WTC11 (cell line): ENCODE data around the gene KCTD3. TPM values are rescaled to one million over a fixed set of nuclear protein-coding genes. Genes with fewer than 3 reads are reported as not detected.

ENCODE experiments used
- ATAC-seq: fragments of 200-7000 bp; cut with Tn5 transposase; 2 replicates; pipeline ENCODE4 v1.10.0; 2021; ENCODE audit warnings: mild to moderate bottlenecking, moderate library complexity
- CTCF ChIA-PET: fragments of 300-600 bp; sonication (Branson Sonifier 250); formaldehyde crosslinking; loops from one replicate; lab custom pipeline; 2021; ENCODE audit warnings: antibody characterized with exemption; lab: Charles Lee
- POLR2A ChIA-PET: fragments of 350-600 bp; sonication (Branson Sonifier 250); formaldehyde crosslinking; loops from one replicate; lab custom pipeline; 2021; ENCODE audit warnings: antibody characterized with exemption; lab: Charles Lee
- DNase-seq: peaks from one replicate; pipeline ENCODE4 v3.0.0; 2021; ENCODE audit warnings: low spot score
- H3K27ac Mint-ChIP-seq: 2 replicates; pipeline ENCODE4 v1.8.0; 2021; ENCODE audit warnings: mixed read lengths
- H3K27me3 Mint-ChIP-seq: 2 replicates; pipeline ENCODE4 v1.8.0; 2021; ENCODE audit warnings: low read depth, mild to moderate bottlenecking, moderate library complexity, mixed read lengths
- H3K36me3 Mint-ChIP-seq: 2 replicates; pipeline ENCODE4 v1.8.0; 2021; ENCODE audit warnings: mixed read lengths
- H3K4me1 Mint-ChIP-seq: 2 replicates; pipeline ENCODE4 v1.8.0; 2022; ENCODE audit warnings: mixed read lengths
- H3K4me3 Mint-ChIP-seq: 2 replicates; pipeline ENCODE4 v1.8.0; 2021; ENCODE audit warnings: mild to moderate bottlenecking, moderate library complexity, mixed read lengths
- H3K9me3 Mint-ChIP-seq: 2 replicates; pipeline ENCODE4 v1.8.0; 2021; ENCODE audit warnings: mixed read lengths
- CREB1 ChIP-seq: sonication (generic); formaldehyde crosslinking; IDR thresholded peaks from 2 replicates; pipeline ENCODE4 v1.8.0; 2023; ENCODE audit warnings: mild to moderate bottlenecking, missing genetic modification reagents
- EMX1 ChIP-seq: fragments of 250-450 bp; sonication (Bioruptor Pico); IDR thresholded peaks from 2 replicates; pipeline ENCODE4 v1.8.0; 2021; ENCODE audit warnings: mild to moderate bottlenecking
- FOXK1 ChIP-seq: sonication (generic); formaldehyde crosslinking; IDR thresholded peaks from 2 replicates; pipeline ENCODE4 v1.8.0; 2022; ENCODE audit warnings: mild to moderate bottlenecking, moderate library complexity, missing genetic modification reagents
- FOXP1 ChIP-seq: sonication (generic); formaldehyde crosslinking; IDR thresholded peaks from 2 replicates; pipeline ENCODE4 v1.8.0; 2022; ENCODE audit warnings: missing genetic modification reagents, mild to moderate bottlenecking, moderate library complexity, borderline replicate concordance
- GABPB1 ChIP-seq: sonication (generic); formaldehyde crosslinking; IDR thresholded peaks from 2 replicates; pipeline ENCODE4 v1.8.1; 2023; ENCODE audit warnings: mild to moderate bottlenecking, missing genetic modification reagents
- HMGA2 ChIP-seq: fragments of 250-450 bp; sonication (Bioruptor Pico); IDR thresholded peaks from 2 replicates; pipeline ENCODE4 v1.4.0; 2021; ENCODE audit warnings: mild to moderate bottlenecking, moderate library complexity
- IRF2 ChIP-seq: sonication (generic); formaldehyde crosslinking; IDR thresholded peaks from 2 replicates; pipeline ENCODE4 v1.8.0; 2022; ENCODE audit warnings: low read depth, missing genetic modification reagents, borderline replicate concordance
- NFE2L1 ChIP-seq: sonication (generic); formaldehyde crosslinking; IDR thresholded peaks from 2 replicates; pipeline ENCODE4 v1.8.1; 2023; ENCODE audit warnings: missing genetic modification reagents
- NR2C2 ChIP-seq: sonication (generic); formaldehyde crosslinking; IDR thresholded peaks from 2 replicates; pipeline ENCODE4 v1.8.0; 2022; ENCODE audit warnings: mild to moderate bottlenecking, missing genetic modification reagents
- PRRX2 ChIP-seq: fragments of 250-450 bp; sonication (Bioruptor Pico); IDR thresholded peaks from 2 replicates; pipeline ENCODE4 v1.8.0; 2021; ENCODE audit warnings: mild to moderate bottlenecking
- RORB ChIP-seq: fragments of 250-450 bp; sonication (Bioruptor Pico); IDR thresholded peaks from 2 replicates; pipeline ENCODE4 v1.9.0; 2021; ENCODE audit warnings: mild to moderate bottlenecking
- TP53 ChIP-seq: sonication (generic); formaldehyde crosslinking; IDR thresholded peaks from 2 replicates; pipeline ENCODE4 v1.8.1; 2023; ENCODE audit warnings: mild to moderate bottlenecking, missing genetic modification reagents
- ZBTB21 ChIP-seq: sonication (generic); formaldehyde crosslinking; IDR thresholded peaks from 2 replicates; pipeline ENCODE4 v1.8.1; 2023; ENCODE audit warnings: mild to moderate bottlenecking, missing genetic modification reagents, borderline replicate concordance
- ZNF263 ChIP-seq: sonication (generic); formaldehyde crosslinking; IDR thresholded peaks from 2 replicates; pipeline ENCODE4 v1.8.1; 2022; ENCODE audit warnings: low read depth, mild to moderate bottlenecking, moderate library complexity, missing genetic modification reagents
- ZNF317 ChIP-seq: sonication (generic); formaldehyde crosslinking; IDR thresholded peaks from 2 replicates; pipeline ENCODE4 v1.8.1; 2023; ENCODE audit warnings: low read depth, mild to moderate bottlenecking, moderate library complexity, missing genetic modification reagents, borderline replicate concordance
- ZNF396 ChIP-seq: fragments of 250-450 bp; sonication (Bioruptor Pico); IDR thresholded peaks from 2 replicates; pipeline ENCODE4 v1.8.0; 2021; ENCODE audit warnings: mild to moderate bottlenecking, moderate library complexity, borderline replicate concordance
- ZNF423 ChIP-seq: fragments of 250-450 bp; sonication (Bioruptor Pico); IDR thresholded peaks from 2 replicates; pipeline ENCODE4 v2.1.2; 2022; ENCODE audit warnings: mild to moderate bottlenecking, moderate library complexity
- ZNF671 ChIP-seq: fragments of 250-450 bp; sonication (Bioruptor Pico); IDR thresholded peaks from 2 replicates; pipeline ENCODE4 v1.8.0; 2021; ENCODE audit warnings: mild to moderate bottlenecking
- total RNA-seq: library from RNA; stranded (reverse); gene quantifications from 3 replicates; pipeline ENCODE4 v1.2.3, GENCODE V29; 2021
- TF ChIP-seq, protein P1 (sequence below): sonication (generic); formaldehyde crosslinking; IDR thresholded peaks from 2 replicates; pipeline ENCODE4 v1.8.0; 2023; ENCODE audit warnings: missing genetic modification reagents
- TF ChIP-seq, protein P2 (sequence below): sonication (generic); formaldehyde crosslinking; IDR thresholded peaks from 2 replicates; pipeline ENCODE4 v1.8.1; 2023; ENCODE audit warnings: mild to moderate bottlenecking, missing genetic modification reagents
- TF ChIP-seq, protein P3 (sequence below): sonication (generic); formaldehyde crosslinking; IDR thresholded peaks from 2 replicates; pipeline ENCODE4 v1.8.0; 2023; ENCODE audit warnings: mild to moderate bottlenecking, missing genetic modification reagents
- TF ChIP-seq, protein P4 (sequence below): fragments of 250-450 bp; sonication (Bioruptor Pico); IDR thresholded peaks from 2 replicates; pipeline ENCODE4 v1.9.0; 2021; ENCODE audit warnings: mild to moderate bottlenecking
- TF ChIP-seq, protein P5 (sequence below): fragments of 200-600 bp; IDR thresholded peaks from 2 replicates; pipeline ENCODE4 v1.8.0; 2022; ENCODE audit warnings: antibody characterized with exemption
- TF ChIP-seq, protein P6 (sequence below): sonication (generic); formaldehyde crosslinking; IDR thresholded peaks from 2 replicates; pipeline ENCODE4 v1.8.0; 2022; ENCODE audit warnings: mild to moderate bottlenecking, missing genetic modification reagents
- TF ChIP-seq, protein P7 (sequence below): sonication (generic); formaldehyde crosslinking; IDR thresholded peaks from 2 replicates; pipeline ENCODE4 v1.8.1; 2023; ENCODE audit warnings: mild to moderate bottlenecking, missing genetic modification reagents, moderate library complexity

Gene KCTD3
- total RNA-seq, 1 experiment from 2014 or later: 55.6 TPM

DNA sequence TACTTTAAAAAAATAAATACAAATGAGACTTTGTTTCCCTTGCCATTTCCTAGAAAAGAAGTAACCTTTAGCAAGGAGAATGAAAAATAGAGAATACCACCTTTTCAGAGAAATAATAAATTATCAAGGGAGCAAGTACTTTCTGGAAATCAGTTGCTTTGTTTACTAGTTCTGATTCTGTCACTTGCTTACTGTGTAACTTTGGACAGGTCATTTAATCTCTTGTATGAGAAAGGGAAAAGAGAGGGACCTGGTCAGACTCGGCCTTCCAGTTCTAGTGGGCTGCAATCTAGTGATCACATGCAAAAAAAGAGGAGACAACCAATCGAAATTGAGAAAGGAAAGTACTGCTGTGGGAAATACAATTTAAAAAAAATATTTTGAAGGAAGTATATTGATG, 34.2 kb downstream of the KCTD3 start:
- Mint-ChIP-seq H3K27ac (0 out of 2 replicates have a peak overlapping the region, but pooled peaks have one; percentile 15), H3K27me3 (no peaks in the 10 kb centered on the region), H3K4me1 (peaks cover 36% of the 10 kb centered on the region), H3K9me3 (no peaks in the 10 kb centered on the region), H3K4me3 (no peak overlapping the region), H3K36me3 (peaks cover 39% of the 10 kb centered on the region)
- no peak for ATAC-seq
- ChIA-PET CTCF (no interaction called here), POLR2A (no interaction called here)
- TF ChIP-seq PRRX2 (CRISPR knock-in tag) (no peak), EMX1 (no peak), ZNF263 (no peak), ZNF317 (CRISPR knock-in tag) (no peak)
- TF ChIP-seq, protein P1, sequence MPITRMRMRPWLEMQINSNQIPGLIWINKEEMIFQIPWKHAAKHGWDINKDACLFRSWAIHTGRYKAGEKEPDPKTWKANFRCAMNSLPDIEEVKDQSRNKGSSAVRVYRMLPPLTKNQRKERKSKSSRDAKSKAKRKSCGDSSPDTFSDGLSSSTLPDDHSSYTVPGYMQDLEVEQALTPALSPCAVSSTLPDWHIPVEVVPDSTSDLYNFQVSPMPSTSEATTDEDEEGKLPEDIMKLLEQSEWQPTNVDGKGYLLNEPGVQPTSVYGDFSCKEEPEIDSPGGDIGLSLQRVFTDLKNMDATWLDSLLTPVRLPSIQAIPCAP: no peak
- TF ChIP-seq, protein P2, sequence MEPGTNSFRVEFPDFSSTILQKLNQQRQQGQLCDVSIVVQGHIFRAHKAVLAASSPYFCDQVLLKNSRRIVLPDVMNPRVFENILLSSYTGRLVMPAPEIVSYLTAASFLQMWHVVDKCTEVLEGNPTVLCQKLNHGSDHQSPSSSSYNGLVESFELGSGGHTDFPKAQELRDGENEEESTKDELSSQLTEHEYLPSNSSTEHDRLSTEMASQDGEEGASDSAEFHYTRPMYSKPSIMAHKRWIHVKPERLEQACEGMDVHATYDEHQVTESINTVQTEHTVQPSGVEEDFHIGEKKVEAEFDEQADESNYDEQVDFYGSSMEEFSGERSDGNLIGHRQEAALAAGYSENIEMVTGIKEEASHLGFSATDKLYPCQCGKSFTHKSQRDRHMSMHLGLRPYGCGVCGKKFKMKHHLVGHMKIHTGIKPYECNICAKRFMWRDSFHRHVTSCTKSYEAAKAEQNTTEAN (CRISPR knock-in tag): no peak
- TF ChIP-seq, protein P3, sequence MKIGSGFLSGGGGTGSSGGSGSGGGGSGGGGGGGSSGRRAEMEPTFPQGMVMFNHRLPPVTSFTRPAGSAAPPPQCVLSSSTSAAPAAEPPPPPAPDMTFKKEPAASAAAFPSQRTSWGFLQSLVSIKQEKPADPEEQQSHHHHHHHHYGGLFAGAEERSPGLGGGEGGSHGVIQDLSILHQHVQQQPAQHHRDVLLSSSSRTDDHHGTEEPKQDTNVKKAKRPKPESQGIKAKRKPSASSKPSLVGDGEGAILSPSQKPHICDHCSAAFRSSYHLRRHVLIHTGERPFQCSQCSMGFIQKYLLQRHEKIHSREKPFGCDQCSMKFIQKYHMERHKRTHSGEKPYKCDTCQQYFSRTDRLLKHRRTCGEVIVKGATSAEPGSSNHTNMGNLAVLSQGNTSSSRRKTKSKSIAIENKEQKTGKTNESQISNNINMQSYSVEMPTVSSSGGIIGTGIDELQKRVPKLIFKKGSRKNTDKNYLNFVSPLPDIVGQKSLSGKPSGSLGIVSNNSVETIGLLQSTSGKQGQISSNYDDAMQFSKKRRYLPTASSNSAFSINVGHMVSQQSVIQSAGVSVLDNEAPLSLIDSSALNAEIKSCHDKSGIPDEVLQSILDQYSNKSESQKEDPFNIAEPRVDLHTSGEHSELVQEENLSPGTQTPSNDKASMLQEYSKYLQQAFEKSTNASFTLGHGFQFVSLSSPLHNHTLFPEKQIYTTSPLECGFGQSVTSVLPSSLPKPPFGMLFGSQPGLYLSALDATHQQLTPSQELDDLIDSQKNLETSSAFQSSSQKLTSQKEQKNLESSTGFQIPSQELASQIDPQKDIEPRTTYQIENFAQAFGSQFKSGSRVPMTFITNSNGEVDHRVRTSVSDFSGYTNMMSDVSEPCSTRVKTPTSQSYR (CRISPR knock-in tag): no peak
- DNase-seq: no peak

DNA sequence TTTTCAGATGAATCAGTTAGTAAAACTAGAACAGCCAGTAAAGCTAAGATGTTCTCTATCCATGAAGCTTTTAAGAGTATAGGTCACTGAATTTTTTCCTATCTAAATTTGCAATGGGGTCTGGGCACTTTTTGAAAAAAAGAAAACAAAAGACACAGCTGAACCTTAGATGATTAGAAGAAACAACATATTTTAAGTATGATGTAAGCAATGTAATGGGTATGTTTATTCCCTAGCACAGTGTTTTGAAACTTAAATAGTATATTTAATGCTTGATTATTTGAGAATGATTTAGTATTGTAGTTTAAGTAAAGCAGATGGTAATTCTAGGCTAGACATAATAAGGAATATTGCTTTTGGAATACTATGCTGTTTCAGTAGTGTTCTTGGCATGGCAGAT, 36.2 kb downstream of the KCTD3 start:
- Mint-ChIP-seq H3K27ac (no peak overlapping the region), H3K9me3 (no peaks in the 10 kb centered on the region), H3K4me3 (no peak overlapping the region), H3K27me3 (no peaks in the 10 kb centered on the region), H3K36me3 (peaks cover 29% of the 10 kb centered on the region), H3K4me1 (peaks cover 31% of the 10 kb centered on the region)
- DNase-seq: no peak
- no peak for ATAC-seq
- ChIA-PET POLR2A (no interaction called here), CTCF (no interaction called here)
- TF ChIP-seq GABPB1 (no peak), FOXP1 (CRISPR knock-in tag) (no peak), ZNF671 (CRISPR knock-in tag) (no peak), FOXK1 (CRISPR knock-in tag) (no peak), RORB (CRISPR knock-in tag) (no peak), NR2C2 (CRISPR knock-in tag) (no peak), CREB1 (CRISPR knock-in tag) (no peak), ZNF423 (CRISPR knock-in tag) (no peak), ZBTB21 (CRISPR knock-in tag) (no peak), ZNF396 (CRISPR knock-in tag) (no peak), IRF2 (no peak), HMGA2 (CRISPR knock-in tag) (no peak), TP53 (CRISPR knock-in tag) (no peak), NFE2L1 (no peak)
- TF ChIP-seq, protein P4, sequence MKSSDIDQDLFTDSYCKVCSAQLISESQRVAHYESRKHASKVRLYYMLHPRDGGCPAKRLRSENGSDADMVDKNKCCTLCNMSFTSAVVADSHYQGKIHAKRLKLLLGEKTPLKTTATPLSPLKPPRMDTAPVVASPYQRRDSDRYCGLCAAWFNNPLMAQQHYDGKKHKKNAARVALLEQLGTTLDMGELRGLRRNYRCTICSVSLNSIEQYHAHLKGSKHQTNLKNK (CRISPR knock-in tag): no peak
- TF ChIP-seq, protein P5, sequence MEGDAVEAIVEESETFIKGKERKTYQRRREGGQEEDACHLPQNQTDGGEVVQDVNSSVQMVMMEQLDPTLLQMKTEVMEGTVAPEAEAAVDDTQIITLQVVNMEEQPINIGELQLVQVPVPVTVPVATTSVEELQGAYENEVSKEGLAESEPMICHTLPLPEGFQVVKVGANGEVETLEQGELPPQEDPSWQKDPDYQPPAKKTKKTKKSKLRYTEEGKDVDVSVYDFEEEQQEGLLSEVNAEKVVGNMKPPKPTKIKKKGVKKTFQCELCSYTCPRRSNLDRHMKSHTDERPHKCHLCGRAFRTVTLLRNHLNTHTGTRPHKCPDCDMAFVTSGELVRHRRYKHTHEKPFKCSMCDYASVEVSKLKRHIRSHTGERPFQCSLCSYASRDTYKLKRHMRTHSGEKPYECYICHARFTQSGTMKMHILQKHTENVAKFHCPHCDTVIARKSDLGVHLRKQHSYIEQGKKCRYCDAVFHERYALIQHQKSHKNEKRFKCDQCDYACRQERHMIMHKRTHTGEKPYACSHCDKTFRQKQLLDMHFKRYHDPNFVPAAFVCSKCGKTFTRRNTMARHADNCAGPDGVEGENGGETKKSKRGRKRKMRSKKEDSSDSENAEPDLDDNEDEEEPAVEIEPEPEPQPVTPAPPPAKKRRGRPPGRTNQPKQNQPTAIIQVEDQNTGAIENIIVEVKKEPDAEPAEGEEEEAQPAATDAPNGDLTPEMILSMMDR: no peak
- TF ChIP-seq, protein P6, sequence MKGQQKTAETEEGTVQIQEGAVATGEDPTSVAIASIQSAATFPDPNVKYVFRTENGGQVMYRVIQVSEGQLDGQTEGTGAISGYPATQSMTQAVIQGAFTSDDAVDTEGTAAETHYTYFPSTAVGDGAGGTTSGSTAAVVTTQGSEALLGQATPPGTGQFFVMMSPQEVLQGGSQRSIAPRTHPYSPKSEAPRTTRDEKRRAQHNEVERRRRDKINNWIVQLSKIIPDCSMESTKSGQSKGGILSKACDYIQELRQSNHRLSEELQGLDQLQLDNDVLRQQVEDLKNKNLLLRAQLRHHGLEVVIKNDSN (CRISPR knock-in tag): no peak
- TF ChIP-seq, protein P7, sequence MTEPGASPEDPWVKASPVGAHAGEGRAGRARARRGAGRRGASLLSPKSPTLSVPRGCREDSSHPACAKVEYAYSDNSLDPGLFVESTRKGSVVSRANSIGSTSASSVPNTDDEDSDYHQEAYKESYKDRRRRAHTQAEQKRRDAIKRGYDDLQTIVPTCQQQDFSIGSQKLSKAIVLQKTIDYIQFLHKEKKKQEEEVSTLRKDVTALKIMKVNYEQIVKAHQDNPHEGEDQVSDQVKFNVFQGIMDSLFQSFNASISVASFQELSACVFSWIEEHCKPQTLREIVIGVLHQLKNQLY (CRISPR knock-in tag): no peak
